Mammary epithelial cell (primary cell): Measurements from ENCODE around the gene NAA15.

ENCODE experiments used
- CTCF ChIP-seq, 2 donors: IDR thresholded peaks in 1 of 2; conservative IDR thresholded peaks in 1 of 2; 2 replicates each; pipeline ENCODE4 v1.5.1; 2011 to 2012; ENCODE audit warnings: inconsistent platforms in 2 of 2, low read length in 2 of 2, mild to moderate bottlenecking in 2 of 2, control low read depth in 1 of 2, low read depth in 1 of 2; ENCODE audit not compliant: insufficient read depth in 1 of 2; ENCODE audit errors: extremely low read depth in 1 of 2
- EZH2 ChIP-seq: IDR thresholded peaks from 2 replicates; pipeline ENCODE4 v1.6.1; 2012; ENCODE audit warnings: low read length, inconsistent platforms, borderline replicate concordance

GRCh38 chr4:139458999-139459398 is 157.7 kb downstream of the NAA15 start:
- TF ChIP-seq CTCF (conservative IDR thresholded peaks at IDR 0.05 in 1 of 2, IDR thresholded peaks at IDR 0.05 in 1 of 2; ENCODE audit: extremely low read depth in 1 of 2, insufficient read depth in 1 of 2, low read depth in 1 of 2, low read length in 2 of 2) (no peak), EZH2 (no peak)
